ENCODE data around the gene SZT2. TPM values are rescaled to one million over a fixed set of nuclear protein-coding genes. Genes with fewer than 3 reads are reported as not detected.

The SZT2 gene
- total and polyA plus RNA-seq, 2 of the 4 experiments (the other 2 are of a cell fraction) = 9.5 to 14.3 TPM

DNA sequence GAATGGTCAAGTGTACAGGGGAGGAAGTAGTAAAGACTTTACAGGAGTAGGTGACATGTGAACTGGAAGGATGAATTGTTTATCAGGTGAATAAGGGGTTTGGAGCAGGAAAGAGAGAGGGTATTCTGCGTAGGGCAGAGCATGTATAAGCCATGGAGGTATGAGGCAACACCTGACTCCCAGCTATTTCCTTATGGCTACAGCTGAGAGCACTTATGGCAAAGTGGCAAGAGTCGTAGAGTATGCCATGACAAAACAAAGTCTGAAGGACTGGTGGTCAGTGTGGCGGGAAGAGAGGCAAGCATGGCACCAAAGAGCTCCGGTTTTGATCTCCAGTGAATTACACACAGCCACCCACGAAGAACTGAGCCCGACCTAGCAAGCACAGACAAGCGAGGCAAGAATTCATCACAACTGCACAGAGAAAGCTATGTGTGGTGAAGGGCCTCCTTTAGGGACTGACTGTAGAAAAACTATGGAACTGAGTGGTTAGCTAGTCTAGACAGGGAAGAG, 12.9 kb upstream of the SZT2 start (continued):
- TF ChIP-seq RCOR1 (IDR thresholded peaks at IDR 0.05; ENCODE audit: insufficient replicate concordance, low read length) (no peak), MAFK (IDR thresholded peaks at IDR 0.05; ENCODE audit: low read depth, low read length) (no peak), SMC3 (IDR thresholded peaks at IDR 0.05; ENCODE audit: low read depth, low read length) (no peak), NFE2L2 (IDR thresholded peaks at IDR 0.05; ENCODE audit: low read depth, low read length) (no peak), FOS (IDR thresholded peaks at IDR 0.05; ENCODE audit: low read depth, low read length) (no peak)

- intact Hi-C loops (cut with micrococcal nuclease) = no loop called here
- Histone ChIP-seq H2AK9ac (replicated peaks; ENCODE audit: low read depth, low read length, poor library complexity) (no peak overlapping the region), H3K4me3 (ENCODE audit: insufficient read depth, low read depth, low read length) (no peak overlapping the region), H3K9ac (ENCODE audit: low read depth, low read length) (no peak overlapping the region), H2BK5ac (ENCODE audit: low read depth, low read length, poor library complexity, severe bottlenecking) (no peak overlapping the region), H4K5ac (ENCODE audit: low read depth, low read length) (no peak overlapping the region), H4K20me1 (ENCODE audit: insufficient read depth, low read length) (0 out of 2 replicates have a peak, but pooled peaks cover 4% of the 10 kb centered on the region), H2BK120ac (ENCODE audit: low read depth, low read length) (no peak overlapping the region), H3K9me3 (ENCODE audit: control insufficient read depth, insufficient read depth, low read length) (no peaks in the 10 kb centered on the region), H2BK20ac (ENCODE audit: low read depth, low read length) (no peak overlapping the region; the same call in 1 of the 2 replicates), H3K27me3 (ENCODE audit: control insufficient read depth, insufficient read depth, low read length) (no peaks in the 10 kb centered on the region), H3K4me1 (ENCODE audit: control insufficient read depth, insufficient read depth, low read length) (peaks cover 9% of the 10 kb centered on the region; the same call in 1 of the 2 replicates), H3K56ac (ENCODE audit: extremely low read depth, insufficient read depth, low read length) (no peak overlapping the region), H3K4ac (ENCODE audit: low read depth, low read length) (no peak overlapping the region), H2AFZ (replicated peaks; ENCODE audit: low read length, poor library complexity) (no peak overlapping the region), H3K18ac (ENCODE audit: low read depth, low read length) (no peak overlapping the region), H3K14ac (replicated peaks; ENCODE audit: low read depth, low read length) (no peak overlapping the region), H3K23ac (ENCODE audit: low read depth, low read length) (no peak overlapping the region), H3K27ac (ENCODE audit: insufficient read depth, low read length) (no peak overlapping the region), H3K79me1 (ENCODE audit: low read depth in 1 of 2, low read length in 2 of 2) (peaks cover 12 to 56% of the 10 kb centered on the region in 2 experiments), H2BK15ac (ENCODE audit: low read depth, low read length) (no peak overlapping the region), H4K8ac (ENCODE audit: low read depth in 2 of 2, low read length in 2 of 2) (no peak overlapping the region), H4K91ac (ENCODE audit: insufficient read depth, low read depth, low read length) (no peak overlapping the region), H3K9me1 (ENCODE audit: insufficient read depth, low read length) (peaks cover 12% of the 10 kb centered on the region), H2AK5ac (ENCODE audit: low read depth, low read length) (no peak overlapping the region), H3K4me2 (ENCODE audit: low read depth, low read length) (no peak overlapping the region), H3K36me3 (ENCODE audit: control insufficient read depth, insufficient read depth, low read length) (peaks cover 21% of the 10 kb centered on the region)
- DNase-seq (no peak), ATAC-seq (ENCODE audit: low read depth) (no peak)
- TF ChIP-seq MXI1 (IDR thresholded peaks at IDR 0.05; ENCODE audit: borderline replicate concordance, low read depth, low read length) (no peak), CHD1 (IDR thresholded peaks at IDR 0.05; ENCODE audit: low read depth, low read length) (no peak), BHLHE40 (IDR thresholded peaks at IDR 0.05; ENCODE audit: low read depth, low read length) (no peak), ELK1 (IDR thresholded peaks at IDR 0.05; ENCODE audit: borderline replicate concordance, low read depth, low read length) (no peak), CEBPB (IDR thresholded peaks at IDR 0.05; ENCODE audit: low read depth, low read length) (no peak), MAZ (IDR thresholded peaks at IDR 0.05; ENCODE audit: borderline replicate concordance, low read depth, low read length) (no peak)
- no TSS peak for BruUV-seq (replicated peaks)
- CTCF ChIA-PET = no interaction called here
- dilution Hi-C loops (cut with HindIII; ENCODE audit: low sequenced_read_pairs, unreplicated experiment) = no loop called here
- no CpG with 5 or more reads among the region's 1 CpG for WGBS, 2 experiments (ENCODE audit: extremely low coverage in 2 of 2, insufficient read length in 1 of 2)
- in situ Hi-C loops (cut with MboI; ENCODE audit: low sequenced_read_pairs) = no loop called here
- POLR2A ChIA-PET (ENCODE audit: unreplicated experiment) = no interaction called here
Measured at GRCh38 chr1:43377831-43378230, 11.9 kb upstream of the SZT2 start.
